RKO (cell line): ENCODE data around the gene GRM2.
A peak's percentile ranks its signal among the peaks of the same experiment; 100 is the strongest.

ENCODE experiments used
- DNase-seq: peaks from one replicate; pipeline ENCODE4 v3.0.0-alpha.2; 2016; ENCODE audit warnings: low spot score

The GRM2 gene

GRCh38 chr3:51680663-51681230 is 26.1 kb upstream of the GRM2 start:
- no peak for DNase-seq

- no peak for DNase-seq
These were observed 25.4 kb upstream of the GRM2 start for GRCh38 chr3:51681453-51681852.

- peak; percentile 87 for DNase-seq
These were observed 24.8 kb upstream of the GRM2 start for GRCh38 chr3:51682079-51682478.

GRCh38 chr3:51682526-51682925 is 24.3 kb upstream of the GRM2 start:
- no peak for DNase-seq

- no peak for DNase-seq
These were observed 23.3 kb upstream of the GRM2 start for GRCh38 chr3:51683566-51683965.

- DNase-seq: no peak
These were observed 21.7 kb upstream of the GRM2 start for GRCh38 chr3:51684971-51685751.

GRCh38 chr3:51686056-51686455 is 20.8 kb upstream of the GRM2 start:
- no peak for DNase-seq

GRCh38 chr3:51686512-51687215 is 20.2 kb upstream of the GRM2 start:
- DNase-seq: no peak

GRCh38 chr3:51687431-51688205 is 19.2 kb upstream of the GRM2 start:
- DNase-seq: no peak

- DNase-seq: no peak
These were observed 18.7 kb upstream of the GRM2 start for GRCh38 chr3:51688206-51688600.

GRCh38 chr3:51691021-51691420 is 15.8 kb upstream of the GRM2 start:
- DNase-seq: no peak

- no peak for DNase-seq
These were observed 14.9 kb upstream of the GRM2 start for GRCh38 chr3:51691949-51692348.

GRCh38 chr3:51692980-51693395 is 13.9 kb upstream of the GRM2 start:
- DNase-seq: no peak

GRCh38 chr3:51696954-51697353 is 9.9 kb upstream of the GRM2 start:
- DNase-seq: no peak

- DNase-seq: no peak
These were observed 8.7 kb upstream of the GRM2 start for GRCh38 chr3:51698209-51698608.

GRCh38 chr3:51700403-51700802 is 6.5 kb upstream of the GRM2 start:
- no peak for DNase-seq

- no peak for DNase-seq
These were observed 4.7 kb upstream of the GRM2 start for GRCh38 chr3:51702156-51702555.

- DNase-seq: no peak
These were observed 3.7 kb upstream of the GRM2 start for GRCh38 chr3:51703068-51703760.

- DNase-seq: no peak
These were observed 2.9 kb upstream of the GRM2 start for GRCh38 chr3:51703761-51704510.

GRCh38 chr3:51704511-51704950 is 2.3 kb upstream of the GRM2 start:
- no peak for DNase-seq
